ENCODE measurements around the gene CHP2.
"Not testable (repeated sequence)": the region's sequence is repeated elsewhere in the genome, so short reads cannot be mapped to it uniquely, and the experiment has no call there.

The CHP2 gene

DNA sequence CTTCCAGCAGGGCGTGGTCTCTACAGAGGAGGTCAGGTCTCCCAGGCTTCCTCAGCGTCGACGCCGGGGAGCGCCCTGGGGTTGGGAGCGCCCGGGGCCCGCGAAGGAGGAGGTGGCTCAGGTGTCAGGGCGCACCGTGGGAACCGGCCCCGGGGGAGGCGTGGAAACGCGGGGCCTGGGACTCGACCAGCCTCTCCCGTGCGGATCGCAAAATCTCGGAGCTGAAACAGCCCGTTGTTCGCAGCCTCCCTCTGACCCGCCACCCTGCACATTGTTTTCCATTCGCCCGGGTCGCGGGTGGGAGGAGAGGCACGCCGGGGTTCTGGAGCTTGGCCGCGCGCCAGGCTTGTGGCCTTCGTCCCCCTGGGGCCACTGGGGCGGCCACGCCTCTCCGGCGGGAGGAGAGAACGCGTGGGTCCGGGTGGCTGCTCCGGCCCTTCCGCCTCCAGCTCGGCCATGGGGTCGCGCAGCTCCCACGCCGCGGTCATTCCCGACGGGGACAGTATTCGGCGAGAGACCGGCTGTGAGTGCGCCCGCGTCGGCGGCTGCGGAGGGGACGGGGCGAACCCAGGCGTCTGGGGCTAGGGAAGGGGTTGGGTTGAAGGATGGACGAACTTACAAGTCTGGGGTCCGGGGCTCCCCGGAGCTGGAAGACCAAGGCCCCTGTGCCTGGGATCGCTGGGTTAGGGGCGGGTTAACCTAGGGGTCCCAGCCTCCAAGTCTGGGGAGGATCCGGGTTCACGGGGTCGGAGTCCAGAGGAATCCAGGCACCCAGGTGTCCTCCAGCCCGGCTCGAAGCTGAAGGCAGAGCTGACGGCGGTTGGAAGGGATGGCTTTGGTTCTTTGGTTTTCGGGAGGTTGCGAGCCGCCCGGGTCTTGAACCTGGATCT, at the start of gene CHP2:
TSS of gene CHP2 (plus strand) at position 433 of the 890 bp plus-strand sequence. CDS start at position 457, 24 bp downstream.
- no peak for DNase-seq

DNA sequence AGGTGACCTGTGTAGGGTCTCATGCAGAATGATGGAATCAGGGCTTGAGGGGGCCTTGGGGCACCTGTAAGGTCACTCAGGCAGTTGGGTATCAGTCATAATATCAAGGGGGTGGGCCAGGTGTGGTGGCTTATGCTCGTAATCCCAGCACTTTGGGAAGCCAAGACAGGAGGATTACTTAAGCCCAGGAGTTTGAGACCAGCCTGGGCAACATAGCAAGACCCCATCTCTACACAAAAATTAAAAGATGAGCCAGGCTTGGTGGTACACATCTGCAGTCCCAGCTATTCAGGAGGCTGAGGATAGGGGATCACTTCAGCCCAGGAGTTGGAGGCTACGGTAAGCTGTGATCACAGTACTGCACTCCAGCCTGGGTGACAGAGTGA, 49.3 kb upstream of the CHP2 start:
- DNase-seq: no peak

DNA sequence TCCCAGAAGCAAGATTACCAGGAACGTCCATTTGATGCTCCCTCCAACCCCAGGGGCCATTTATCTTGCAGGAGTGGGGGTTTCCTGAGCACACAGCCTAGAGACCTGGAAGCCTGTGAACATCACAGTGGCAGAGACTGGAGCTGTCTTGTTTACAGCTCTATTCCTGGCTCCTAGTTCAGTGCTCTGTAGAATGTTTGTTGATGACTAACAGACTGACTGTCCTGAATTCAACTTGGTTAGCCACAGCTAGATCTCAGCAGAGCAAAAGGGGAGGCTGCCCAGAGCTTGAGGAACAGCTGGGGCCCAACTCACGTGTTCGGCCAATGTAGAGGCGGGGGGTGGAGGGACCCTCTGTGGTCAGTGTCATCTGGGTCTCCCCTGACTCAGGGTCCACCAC, 48.4 kb upstream of the CHP2 start:
- DNase-seq: no peak

DNA sequence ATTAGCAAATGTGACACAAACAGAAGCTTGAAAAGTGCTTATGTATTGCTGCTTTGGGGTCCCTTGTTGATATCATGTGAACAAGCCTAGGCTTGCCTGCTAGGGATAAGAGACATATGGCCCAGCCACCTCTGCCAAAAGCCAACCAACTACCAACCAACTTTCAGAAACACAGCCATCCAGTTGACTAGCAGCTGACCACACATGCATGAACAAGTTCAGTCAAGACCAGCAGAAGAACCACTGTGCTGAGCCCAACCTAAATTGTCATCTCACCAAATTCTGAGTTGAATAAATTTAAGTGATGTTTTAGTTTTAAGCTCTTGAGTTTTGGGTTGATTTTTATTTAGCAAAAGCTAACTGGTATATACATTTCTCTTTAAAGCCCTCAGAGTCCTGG, 45.3 kb upstream of the CHP2 start:
- DNase-seq: no peak

DNA sequence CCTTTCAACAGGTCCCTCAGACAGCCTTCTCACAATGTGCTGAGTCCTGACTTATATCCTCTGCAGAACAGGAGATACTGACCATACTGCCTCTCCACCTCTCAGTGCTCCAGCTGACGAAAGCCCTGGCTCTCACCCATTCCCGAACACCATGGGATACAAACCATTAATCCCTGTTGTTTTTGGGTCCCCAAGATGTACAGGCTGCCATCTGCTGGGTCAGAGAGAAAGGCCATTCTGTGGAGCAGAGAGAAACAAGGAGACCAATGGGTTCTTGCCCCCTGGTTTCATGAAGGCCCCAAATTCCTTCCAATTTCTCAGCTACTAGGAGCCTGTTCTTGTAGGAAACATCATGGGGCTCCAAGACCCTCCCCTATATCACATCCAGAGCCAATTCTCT, 44.8 kb upstream of the CHP2 start:
- no peak for DNase-seq

DNA sequence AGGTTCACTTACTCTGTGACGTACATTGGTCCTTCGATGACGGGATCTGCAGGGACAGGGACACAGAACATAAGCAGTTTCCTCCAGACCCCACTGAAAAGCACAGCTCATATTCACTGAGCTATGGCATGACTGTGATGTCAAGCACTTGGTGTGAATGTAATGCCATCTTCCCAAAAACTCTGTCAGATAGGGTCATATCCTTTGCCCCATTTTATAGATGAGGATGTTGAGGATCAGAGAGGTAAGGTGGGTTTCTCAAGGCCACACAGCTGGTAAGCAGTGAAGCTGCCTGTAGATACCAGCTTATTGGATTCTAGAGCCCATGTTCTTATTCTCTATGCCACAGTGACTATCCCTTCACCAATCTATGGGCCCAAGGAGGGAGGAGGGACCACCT, 44.3 kb upstream of the CHP2 start:
- DNase-seq: no peak

DNA sequence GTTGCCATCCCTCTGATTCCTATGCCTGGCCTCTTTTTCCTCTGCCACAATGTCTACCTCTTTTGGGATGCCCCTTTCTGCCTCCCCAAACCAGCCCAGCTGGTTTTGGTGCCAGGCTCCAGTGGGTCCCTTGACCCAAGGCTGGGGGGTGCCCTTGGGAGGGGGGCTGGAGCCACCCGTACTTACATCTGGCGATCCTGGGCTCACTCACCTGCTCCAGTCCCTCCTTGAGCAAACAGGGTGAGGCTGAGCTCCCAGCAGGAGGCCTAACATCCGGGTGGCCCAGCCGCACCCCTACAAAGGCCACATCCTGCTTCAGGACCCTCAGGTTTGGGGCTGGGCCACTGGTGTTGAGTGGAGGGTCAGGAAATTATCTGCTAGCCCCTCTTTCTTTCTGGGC, 43.0 kb upstream of the CHP2 start:
- DNase-seq: no peak

DNA sequence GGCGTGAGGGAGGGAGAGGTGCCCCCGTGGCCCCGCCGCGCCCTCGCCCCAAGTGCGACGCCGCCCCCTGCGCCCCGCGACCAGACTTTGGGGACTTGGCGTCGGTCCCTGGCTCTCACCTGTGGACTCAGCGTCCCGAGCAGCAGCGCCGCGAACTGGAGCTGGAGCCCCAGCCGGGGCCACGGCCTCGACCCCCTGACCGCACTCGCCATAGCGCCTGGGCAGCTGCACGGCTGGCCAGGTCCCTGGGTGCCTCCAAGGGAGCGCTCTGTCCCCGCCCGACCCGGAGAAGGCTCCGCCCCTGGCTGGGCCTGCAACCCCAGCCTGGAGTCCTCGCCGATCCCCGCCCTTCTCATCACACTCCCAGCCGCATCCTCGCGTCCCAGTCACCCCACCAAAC, 41.9 kb upstream of the CHP2 start, which contains the start of gene ERN2:
TSS of gene ERN2 (minus strand) at position 247 of the 400 bp plus-strand sequence. CDS start at position 212, 35 bp downstream.
- no peak for DNase-seq

DNA sequence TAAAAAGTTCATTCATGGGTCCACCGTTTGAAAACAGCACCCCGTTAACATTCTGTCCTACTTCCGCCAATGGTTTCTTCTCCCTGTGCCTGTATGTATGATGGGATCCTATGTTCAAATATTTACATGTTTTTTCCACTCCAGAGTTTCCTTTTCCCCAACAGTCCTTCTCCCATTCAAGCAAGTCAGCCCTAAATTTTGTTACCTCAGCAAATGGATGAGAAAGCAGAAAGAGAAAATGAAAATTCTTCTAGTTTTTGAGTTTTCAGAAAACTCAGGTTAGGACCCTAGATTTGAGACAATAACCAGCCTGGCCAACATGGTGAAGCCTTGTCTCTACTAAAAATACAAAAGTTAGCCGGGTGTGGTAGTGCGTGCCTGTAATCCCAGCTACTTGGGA, 38.3 kb upstream of the CHP2 start:
- DNase-seq: no peak

DNA sequence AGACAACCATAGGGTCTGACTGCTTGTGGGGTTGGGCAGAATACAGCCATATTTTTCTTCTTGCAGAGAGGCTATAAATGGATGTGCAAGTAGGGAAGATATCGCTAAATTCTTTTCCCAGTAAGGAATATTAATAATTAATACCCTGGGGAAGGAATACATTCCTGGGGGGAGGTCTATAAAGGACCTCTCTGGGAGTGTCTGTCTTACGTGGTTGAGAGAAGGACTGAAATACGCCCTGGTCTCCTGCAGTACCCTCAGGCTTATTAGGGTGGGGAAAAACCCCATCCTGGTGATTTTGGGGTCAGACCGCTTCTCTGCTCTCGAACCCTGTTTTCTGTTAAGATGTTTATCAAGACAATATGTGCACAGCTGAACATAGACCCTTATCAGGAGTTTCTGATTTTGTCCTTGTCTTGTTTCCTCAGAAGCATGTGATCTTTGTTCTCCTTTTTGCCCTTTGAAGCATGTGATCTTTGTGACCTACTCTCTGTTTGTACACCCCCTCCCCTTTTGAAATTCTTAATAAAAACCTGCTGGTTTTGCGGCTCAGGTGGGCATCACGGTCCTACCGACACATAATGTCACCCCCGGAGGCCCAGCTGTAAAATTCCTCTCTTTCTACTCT, 32.1 kb upstream of the CHP2 start:
- DNase-seq: not testable (repeated sequence)

DNA sequence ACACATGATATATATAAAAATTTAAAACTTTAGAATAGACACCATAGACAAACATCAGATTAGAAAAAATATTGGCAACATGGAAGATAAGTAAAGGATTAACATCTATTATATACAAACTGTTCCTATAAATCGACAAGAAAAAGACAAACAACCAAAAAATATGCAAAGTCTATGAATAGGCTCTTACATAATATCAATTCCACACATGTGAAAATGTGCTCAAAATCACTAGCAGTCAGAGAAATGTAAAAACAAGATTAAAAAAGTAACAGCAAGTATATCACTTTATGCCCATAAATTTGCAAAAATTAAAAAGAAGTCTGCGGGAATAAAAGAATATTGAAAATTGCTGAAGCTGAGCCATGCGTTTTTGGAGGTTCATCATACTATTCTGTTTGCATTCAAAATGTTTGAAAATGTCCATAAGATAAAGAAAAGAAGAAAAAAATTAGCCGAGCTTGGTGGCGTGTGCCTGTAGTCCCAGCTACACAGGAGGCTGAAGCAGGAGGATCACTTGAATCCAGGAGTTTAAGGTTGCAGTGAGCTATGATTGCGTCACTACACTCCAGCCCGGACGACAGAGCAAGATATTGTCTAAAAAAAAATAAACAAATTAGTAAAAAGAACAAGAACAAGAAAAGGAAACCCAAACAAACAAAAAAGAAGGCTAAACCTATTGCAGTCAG, 30.6 kb upstream of the CHP2 start:
- no peak for DNase-seq

DNA sequence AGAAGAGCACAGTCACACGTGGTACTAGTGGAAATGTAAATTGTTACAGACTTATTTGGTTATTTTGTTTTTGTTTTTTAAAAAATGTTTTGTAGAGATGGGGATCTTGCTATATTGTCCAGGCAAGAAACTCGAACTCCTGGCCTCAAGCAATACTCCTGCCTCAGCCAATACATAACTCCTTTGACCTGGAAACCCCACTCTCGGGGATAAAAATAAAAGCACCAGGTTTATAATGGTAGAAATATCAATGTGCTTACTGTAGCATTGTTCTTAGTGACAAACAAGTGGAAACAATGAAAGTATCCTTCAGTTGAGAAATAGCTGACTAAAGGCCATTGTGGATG, 30.1 kb upstream of the CHP2 start:
- DNase-seq: no peak

DNA sequence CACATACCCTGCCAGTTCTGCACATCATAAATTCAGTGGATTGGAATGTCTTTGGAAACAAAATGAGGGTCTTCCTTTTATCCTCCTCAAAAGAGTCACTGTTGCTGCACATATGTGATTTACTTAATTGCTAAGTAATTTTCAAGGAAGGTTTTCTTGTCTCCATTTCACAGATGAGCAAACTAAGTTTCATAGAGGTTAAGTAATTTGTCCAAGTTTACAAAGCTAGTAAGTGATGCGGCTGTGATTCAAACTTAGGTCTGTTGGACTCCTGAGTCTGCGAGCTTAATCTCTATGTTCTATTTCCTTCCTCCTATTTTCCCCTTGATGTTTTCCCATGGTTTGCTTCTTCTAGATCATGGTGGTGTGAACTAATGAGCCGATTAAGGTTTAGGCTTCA, 28.1 kb upstream of the CHP2 start:
- DNase-seq: no peak

DNA sequence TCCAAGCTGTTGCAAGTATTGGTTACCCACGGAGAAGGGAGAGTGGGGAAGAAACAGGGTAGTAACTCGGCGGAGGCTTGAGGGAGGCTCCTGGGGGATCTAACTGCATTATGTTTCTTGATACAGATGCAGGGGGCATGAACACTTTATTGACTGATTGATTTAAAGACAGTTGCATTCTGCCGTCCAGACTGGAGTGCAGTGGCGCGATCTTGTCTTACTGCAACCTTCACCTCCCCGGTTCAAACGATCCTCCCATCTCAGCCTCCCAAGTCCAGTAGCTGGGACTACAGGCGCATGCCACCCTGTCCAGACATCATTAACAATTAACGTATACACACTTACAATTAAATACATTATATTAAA, 26.7 kb upstream of the CHP2 start:
- no peak for DNase-seq

DNA sequence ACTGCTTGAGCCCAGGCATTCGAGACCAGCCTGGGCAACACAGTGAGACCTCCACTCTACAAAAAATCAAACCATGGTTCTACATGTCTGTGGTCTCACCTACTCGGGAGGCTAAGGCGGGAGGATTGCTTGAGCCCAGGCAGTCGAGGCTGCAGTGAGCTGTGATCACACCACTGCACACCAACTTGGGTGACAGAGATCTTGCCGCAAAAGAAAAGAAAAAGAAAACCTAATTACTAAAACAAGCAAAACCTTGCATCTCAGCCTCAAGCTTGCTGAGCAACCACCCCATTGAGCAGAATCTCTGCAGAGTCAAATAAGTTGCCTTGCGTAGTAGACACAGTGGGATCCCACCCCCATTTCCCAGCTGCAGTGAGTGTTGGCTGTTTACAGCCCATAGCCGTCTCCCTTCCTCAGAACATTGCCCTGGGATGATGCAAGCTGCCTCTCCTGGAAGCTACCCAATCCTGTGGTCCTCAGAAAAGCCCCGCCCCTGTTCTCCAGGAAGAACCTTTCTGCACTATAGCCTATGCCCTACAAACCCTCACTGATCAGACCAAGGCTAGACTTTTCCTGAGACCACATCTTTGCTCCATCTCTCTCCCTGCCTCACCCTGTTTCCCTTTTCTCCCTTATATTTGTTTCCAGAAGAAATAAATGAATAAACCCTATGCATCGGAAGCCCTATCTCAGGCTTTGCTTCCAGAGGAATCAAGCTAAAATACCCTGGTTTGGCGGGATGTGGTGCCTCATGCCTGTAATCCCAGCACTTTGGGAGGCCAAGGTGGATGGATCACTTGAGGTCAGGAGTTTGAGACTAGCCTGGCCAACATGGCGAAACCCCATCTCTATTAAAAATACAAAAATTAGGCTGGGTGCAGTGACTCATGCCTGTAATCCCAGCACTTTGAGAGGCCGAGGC, 25.1 kb upstream of the CHP2 start:
- DNase-seq: no peak

DNA sequence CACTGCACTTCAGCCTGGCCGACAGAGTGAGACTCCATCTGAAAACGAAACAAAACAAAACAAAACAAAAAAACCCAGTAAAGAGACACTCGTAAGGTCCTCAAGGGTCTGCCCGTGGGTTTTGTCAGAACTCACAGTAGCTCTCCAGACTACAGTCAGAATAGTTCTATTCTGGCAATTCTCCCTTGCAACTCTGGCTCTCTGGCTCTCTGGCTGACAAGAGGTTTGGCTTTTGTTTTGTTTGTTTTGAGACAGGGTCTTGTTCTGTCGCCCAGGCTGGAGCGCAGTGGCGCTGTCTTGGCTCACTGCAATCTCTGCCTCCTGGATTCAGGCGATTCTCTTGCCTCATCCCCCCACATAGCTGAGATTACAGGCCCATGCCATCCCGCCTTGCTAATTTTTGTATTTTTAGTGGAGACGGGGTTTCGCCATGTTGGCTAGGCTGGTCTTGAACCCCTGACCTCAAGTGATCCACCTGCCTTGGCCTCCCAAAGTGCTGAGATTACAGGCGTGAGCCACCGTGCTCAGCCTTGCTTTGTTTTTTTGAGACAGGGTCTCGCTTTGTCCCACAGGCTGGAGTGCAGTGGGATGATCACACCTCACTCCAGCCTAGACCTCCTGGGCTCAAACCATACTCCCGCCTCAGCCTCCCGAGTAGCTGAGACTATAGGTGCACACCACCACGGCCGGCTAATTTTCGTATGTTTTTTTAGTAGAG, 20.5 kb upstream of the CHP2 start:
- no peak for DNase-seq

DNA sequence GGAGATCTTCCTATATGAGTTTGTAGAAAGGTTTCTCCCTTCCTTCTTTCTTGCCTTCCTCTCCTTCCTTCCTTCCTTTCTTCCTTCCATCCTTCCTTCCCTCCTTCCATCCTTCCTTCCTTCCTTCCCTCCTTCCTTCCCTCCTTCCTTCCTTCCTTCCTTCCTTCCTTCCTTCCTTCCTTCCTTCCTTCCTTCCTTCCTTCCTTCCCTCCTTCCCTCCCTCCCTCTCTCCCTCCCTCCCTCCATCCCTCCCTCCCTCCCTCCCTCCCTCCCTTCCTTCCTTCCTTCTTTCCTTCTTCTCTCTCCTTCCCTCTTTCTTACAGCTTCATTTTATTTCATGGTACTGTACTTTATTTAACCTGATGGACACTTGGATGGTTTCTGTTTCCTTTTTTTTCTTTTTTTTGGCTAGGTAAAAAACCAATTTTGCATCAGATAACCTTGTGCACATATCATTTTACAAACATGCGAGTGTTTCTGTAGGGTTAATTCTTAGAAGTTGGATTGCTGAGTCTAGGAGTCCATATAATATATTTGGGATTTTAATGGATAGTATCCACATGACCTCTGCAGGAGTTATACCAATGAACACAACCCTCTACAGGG, 17.3 kb upstream of the CHP2 start:
- DNase-seq: not testable (repeated sequence)

DNA sequence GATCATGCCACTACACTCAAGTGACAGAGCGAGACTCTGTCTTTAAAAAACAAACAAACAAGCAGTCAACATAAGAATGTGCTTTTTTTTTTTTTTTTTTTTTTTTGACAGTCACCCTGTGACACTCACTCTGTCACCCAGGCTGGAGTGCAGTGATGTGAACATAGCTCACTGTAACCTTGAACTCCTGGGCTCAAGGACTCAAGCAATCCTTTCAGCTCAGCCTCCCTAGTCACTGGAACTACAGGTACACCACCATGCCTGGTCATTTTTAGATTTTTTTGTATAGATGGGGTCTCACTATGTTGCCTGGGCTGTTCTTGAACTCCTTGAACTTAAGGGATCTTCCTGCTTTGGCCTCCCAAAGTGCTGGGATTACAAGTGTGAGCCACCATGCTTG, 15.3 kb upstream of the CHP2 start:
- DNase-seq: no peak

DNA sequence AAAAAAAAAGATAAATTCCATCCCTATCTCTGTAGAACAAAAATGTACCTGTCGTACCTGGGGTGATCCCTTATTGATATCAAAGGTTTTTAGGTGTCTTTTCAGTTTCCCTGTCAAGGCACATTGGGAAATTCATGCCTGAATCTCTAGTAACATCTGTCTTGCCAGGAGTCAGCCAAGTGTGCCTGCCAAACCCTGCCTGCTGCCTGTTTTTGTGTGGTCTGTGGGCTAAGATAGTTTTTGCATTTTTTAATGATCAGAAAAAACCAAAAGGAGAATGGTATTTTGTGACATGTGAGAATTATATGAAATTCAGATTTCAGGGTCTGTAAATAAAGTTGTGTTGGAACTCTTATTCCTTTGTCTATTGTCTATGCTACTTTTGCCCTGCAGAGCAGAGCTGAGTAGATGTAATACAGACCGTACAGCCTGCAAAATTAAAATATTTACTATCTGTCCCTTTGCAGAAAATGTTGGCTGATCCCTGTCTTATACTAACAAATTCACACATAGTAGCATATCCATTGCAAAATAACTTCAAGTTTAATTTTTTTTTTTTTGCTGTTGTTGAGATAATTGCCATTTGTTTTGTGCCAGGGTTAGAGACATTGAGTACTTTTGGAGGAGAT, 13.0 kb upstream of the CHP2 start:
- DNase-seq: no peak

DNA sequence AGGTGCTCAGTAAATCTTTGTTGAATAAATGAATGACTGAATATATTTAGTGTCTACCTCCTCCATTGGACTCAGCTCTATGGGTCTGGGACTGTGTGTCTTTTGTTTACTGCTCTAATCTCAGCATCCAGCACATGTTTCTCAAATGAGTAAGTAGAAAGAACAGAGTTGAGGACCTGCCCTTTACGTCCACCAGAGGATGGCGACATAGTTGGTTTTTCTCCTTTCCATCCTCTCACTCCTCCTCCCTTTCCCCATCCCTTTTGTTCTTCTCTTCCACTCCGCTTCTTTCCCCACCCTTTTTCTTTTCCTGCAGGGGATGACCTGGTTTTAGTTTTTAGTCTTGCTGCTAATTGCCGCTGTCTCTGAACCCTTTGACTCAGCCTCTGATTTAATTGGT, 12.1 kb upstream of the CHP2 start:
- DNase-seq: no peak

DNA sequence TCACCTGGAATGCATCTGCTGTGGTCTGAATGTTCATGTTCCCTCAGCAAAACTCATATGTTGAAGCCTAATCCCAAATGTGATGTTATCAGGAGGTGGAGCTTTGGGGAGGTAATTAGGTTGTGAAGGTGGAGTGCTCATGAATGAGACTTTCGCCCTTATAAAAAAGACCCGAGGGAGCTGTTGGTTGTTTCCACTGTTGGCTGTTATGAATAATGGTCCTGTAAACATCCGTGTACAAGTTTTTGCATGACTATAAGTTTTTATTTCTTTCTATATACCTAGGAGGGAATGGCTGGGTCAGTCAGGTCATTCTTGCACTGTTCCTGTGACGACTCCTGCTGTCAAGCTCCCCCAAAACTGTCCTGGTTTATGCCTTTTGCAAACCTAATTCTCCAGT, 9.6 kb upstream of the CHP2 start:
- DNase-seq: no peak
